Measurements from ENCODE around the gene BMP3.
A peak's percentile ranks its signal among the peaks of the same experiment; 100 is the strongest.

BMP3 gene

DNA sequence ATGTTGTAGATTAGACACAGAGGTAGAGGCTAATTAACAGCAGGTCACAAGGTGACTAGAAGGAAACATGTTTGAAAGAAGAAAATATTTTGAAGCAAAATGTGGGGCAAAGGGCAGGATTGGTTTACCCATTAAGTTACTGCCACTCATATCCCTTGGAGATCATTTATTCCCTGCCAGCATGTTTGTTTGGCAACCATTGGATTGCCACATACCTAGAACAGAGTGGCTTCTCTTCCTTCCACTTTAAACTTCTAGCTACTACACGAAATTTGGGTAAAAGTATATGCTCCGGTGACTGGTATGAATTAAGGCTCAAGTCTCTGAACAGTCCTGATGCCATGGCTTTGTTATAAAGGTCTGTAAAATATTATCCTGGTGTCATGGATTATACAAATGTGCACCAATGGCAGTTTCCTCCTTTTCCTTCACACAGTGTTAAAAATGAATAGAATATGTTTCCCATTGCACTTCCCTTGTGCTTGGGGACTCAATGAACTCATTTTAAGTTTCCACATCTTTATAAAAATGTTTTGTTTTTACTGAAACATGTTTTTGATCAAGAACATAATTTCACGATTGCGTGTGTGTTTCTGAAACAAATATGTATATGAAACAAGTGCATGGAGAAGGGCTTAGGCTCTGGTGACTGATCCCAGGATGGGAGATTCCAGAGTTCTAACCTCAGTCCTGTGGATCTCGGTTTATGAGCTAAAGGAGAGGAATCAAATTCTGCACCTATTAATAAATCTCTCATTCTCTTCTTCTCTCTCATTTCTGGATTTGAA lies 12.3 kb downstream of the BMP3 start:
- no peak for DNase-seq

DNA sequence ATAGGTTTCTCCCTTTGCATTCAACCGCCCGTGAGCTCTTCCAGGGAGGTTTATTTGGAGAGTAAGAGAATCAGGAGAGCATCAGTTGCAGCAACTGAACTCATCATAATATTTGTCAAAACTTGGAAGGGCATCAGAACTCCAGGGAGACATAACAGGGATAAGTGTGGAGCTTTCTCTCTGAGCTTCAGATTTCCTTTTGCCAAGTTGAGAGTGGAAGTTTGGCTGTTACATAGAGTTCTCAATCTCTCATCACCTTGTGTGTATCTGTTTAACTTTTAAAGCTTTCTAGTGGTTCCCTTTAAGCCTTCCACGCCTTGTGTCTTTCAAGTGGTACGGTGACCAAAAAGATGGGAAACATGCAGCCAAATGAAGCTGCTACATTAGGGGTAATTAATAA lies 18.8 kb downstream of the BMP3 start:
- peak; percentile 19 for DNase-seq

DNA sequence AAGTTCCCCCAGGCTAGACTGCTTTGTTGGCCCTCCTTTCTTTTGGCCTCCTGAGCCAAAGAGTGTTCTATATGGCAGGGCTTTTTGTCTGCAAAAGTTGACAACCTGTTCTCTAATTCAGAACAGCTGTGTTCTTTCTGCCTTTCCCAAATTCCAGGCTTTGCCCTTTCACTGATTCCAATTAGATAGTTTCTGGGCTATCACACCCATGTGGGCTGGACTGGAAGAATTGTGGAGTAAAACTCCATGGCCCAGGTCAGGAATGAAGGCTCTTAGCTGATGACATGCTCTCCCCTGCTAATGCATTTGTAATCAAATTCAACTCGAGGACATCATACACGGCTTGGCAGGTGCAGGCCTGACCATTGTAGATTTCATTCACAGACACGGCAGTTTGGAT lies 19.4 kb downstream of the BMP3 start:
- peak; percentile 24 for DNase-seq

DNA sequence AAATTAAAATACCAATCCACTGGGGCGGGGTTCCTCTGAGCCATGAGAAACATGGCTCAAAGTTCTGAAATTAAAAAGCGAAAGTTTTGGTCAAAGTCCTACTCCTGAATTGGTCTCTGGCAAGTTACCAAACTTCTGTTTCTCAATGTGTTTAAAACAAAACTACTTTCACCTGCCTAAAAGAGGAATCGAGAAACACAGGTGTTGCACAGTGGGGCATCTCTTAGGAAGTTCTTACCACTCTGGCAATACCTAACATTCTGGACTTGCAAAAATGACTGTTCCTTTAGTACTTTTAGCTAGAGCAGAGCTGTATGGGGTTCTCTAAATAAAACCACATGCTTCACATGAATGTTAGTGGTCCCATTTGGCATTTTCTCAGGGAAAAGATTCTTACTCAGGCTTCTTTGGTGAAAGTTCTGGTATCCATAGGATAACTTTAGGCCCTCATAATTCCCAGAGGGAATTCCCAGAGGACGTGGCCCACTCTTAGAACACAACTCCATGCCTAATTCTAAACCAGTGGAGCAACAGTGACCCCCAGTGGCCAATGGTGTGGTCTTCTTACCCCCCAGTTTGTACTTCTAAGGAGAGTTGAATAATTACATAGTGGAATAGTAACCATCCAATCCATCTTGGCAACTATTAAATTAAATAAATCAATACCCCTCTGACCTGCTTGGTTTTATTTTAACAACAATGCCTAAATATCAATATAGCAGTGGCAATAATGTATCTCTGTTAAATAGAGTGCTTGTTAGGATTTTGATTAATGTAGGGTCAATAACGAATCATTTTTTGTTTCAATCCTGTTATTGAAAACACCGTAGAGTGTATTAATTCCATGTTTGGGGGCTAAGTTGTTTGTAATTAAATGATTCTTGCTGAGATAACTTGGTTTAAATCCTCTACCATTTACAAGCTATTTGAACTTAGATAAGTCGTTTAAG lies 21.9 kb downstream of the BMP3 start:
- DNase-seq, result peak; percentile 90

DNA sequence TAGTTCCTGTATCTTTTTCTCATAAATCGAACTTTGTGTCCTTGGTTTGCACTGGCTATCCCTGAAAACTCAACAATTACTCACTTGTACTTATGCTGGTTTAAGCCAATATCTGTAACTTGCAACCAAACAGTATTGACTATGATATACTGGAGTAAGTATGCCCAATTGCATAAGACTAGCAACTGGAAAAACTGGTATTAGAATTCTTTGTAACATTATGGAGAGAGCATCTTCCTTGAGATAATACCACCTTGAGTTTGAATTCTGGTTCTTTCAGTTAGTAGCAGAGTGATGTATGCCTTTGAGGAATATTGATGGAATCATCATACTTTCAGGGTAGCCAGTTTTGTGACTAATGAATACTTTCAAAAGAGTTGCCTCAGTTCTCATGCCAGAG lies 28.1 kb downstream of the BMP3 start:
- no peak for DNase-seq

DNA sequence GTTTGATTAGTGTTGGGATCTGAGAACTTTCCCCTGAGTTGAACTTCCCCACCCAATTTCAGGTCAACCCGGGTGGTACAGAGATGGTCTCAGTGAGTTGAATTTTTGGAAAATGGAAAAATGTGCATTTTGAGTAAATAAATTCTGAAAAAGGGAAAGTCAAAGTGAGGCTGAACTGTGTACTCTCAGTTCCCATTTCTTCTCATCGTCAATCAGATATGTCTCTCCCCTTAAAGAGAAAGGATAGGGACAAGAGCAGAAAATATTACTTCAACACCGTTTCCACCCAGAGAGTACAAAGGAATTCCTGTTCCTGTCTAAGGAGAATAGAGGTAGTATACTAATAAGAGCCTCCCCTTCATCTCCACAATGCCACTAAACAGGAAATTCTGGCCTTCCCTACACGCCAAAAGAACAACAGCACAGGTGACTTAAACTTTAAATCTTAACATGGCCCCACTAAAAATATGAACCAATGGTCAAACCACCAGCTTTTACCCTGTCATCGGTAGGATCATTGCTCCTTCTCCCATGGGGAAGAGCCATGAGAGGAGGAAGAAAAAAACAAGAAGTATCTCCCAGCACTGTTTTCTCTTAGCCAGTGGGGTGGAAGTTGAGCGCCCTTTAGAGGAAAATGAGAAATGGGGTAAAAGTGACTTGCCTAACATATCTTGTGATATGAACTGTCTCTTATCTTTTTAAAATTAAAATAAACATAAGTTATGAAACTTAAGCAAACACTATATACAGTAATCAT lies 30.3 kb downstream of the BMP3 start:
- no peak for DNase-seq

DNA sequence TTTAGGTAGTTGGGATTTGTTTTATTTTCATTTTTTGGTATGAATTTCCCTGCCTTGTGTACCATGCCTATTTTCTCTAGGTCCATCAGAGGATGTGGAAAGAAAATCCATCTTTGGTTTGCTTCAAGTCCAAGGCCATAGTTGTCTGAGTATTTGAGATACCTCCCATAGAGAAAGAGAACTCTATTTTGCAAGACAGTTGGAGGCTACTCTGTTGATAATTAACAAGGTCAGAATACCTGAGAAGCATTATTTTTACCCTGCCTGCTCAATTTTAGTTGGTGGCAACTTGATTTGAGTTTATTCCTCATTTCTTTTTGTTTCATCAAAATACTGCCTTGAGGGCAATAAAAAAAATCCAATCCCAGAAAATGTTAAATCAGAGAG lies 30.8 kb downstream of the BMP3 start:
- DNase-seq, result no peak

DNA sequence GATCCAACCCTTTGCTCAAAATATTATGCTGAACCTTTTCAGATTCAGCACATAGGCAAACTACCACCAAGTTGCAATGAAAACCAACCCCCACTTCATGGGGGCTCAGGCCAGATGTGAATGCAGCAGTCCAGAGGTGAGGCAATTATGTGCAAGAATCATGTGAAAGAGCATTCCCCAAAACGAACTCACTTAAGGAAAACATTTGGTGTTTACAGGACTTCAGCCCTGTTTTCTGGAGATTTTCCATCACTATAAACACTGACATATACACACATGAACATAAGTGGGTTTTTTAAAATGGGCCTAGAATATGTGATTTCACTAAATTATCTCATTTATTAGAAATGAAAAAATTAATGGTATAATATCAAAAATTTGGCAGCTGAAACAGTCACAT lies 31.5 kb downstream of the BMP3 start:
- DNase-seq, result no peak

DNA sequence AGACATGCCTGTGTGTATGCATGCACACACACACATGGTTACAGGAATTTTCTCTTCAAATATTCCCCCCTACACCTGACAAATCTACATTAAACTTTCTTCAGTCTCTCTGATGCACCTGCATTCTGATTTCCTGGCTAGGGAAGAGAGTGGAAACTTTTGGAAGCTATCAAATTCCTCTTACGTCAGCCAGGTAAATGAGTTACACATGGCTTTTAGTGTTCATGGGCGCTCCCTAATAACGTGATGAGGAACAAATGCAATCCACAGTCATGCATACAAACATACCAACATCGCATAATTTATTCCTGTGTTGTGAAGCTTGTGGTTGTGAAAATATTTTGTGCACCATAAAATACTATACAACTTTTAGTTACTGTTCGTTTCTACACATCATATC lies 34.9 kb downstream of the BMP3 start:
- no peak for DNase-seq

DNA sequence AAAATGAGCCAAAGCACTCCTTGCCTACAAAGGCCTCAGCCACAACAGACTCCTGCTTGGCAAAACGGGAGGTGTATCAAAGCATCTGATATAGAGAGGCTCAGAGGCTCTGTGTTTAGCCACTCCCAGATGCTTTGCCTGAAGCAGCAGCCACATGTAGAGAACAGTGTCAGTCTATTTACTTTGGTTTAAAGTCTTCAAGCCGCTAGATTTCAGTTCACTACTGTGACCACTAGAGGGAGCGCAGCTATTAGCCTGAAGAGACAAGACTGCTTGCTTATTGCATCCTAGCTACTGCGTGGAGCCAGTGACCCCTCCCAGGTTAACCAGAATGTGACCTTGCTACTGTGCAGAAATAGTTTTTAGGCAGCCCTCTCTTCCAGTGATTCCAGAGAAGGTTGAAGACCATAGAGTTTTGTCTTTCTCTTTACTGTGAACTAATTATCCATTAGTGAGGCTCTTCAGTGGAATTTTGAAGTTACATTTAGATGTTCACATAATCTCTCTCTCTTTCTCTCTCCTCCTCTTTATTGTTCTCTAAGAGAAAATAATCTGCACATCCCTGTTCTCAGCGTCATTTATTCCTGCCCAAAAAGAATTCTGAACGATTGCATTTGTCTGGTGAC lies 39.3 kb downstream of the BMP3 start:
- DNase-seq, result peak; percentile 95

DNA sequence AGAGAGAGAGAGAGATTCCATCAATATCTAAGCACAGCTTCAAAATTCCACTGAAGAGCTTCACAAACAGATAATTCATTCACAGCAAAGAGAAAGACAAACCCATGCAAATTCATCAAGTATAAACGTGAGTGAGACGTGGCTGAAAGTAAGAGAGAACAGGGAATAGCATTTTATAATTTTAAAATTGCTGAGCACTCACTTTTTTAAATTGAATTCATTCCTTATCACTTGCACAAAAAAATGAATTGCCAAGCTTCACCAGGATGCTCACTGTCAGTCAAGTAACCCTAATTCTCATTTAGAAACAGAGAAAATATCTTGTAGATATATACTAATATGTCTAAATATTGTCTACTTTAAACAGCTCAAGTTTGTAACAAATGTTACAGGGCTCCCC lies 40.5 kb downstream of the BMP3 start:
- no peak for DNase-seq

DNA sequence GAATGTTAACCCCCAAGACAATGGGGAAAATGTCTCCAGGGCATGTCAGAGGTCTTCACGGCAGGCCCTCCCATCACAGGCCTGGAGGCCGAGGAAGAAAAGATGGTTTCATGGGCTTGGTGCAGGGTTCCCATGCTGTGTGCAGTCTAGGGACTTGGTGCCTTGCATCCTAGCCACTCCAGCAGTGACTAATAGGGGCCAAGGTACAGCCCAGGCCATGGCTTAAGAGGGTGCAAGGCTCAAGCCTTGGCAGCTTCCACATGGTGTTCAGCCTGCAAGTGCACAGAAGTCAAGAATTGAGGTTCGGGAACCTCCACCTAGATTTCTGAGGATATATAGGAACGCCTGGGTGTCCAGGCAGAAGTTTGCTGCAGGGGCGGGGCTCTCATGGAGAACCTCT lies 50.6 kb downstream of the BMP3 start:
- no peak for DNase-seq

DNA sequence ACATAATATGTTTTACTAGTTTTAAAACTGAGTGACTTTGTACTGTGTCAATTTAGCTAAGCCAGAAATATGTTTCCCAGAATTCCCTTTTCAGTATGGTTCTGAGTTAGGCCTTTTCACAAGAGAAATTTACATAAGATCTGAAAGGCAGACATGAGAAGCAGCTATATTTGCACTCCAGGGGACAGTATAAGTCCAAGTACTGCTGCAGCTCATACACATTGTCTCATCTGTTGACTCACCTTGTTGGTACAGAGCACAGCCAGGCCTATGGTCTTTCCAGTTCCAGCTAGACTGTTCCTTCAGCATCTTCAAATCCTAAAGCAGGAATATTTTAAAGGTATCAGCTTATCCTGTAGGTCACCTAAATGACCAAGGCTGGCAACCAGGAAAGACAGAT lies 53.5 kb downstream of the BMP3 start:
- no peak for DNase-seq

DNA sequence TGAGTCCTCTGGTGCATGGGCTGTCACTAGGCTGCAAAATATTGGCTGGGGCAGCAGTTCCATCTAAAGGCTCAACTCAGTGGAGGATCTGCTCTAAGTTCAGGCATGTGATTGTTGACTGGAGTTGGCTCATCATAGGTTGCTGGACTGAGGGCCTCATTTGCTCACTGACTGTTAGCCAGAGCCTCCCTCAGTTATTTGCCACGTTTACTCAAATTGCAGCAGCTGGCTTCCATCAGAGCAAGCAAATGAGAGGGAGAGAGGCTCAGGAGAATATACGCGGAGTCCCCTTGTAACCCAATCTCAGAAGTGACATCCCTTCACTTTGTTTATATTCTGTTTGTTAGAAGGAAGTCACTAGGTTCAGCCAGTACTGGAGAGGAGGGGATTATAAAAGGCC lies 54.1 kb downstream of the BMP3 start:
- no peak for DNase-seq

DNA sequence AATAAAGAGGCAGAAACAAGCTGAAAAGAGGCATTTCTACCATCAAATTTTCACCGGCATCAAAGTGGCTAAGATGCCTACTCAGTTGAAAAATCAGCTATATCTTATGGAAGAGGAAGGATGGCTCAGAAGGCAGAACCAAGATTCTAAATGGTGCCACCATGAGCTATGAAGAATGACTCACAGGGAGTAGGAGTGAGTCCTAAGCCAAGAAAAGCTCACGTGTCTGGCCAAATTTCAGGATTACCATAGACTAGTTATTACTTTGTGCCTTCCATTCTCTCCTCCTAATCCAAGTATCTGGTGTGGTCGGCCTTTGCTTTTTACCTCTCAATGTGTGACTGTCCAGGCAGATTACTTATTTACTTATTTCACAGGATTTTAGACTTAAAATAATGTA lies 54.8 kb downstream of the BMP3 start:
- no peak for DNase-seq

DNA sequence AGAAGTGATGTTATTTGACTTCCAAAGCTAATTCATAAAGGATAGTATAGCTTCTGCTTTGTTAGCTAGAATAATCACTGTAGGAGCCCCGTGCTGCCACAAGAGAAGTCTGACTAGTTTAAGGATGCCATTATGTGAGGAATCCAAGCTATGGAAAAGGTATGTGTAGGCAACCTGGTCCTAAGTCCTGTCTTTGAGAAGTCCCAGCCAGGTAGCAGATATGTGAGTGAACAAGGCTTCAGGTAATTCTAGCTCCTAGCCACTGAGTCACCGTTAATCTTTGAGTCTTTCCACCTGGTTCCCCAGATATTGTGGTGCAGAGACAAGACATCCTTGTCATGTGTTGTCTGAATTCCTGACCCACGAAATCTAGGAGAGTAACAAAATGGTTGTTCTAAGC lies 55.5 kb downstream of the BMP3 start:
- no peak for DNase-seq

DNA sequence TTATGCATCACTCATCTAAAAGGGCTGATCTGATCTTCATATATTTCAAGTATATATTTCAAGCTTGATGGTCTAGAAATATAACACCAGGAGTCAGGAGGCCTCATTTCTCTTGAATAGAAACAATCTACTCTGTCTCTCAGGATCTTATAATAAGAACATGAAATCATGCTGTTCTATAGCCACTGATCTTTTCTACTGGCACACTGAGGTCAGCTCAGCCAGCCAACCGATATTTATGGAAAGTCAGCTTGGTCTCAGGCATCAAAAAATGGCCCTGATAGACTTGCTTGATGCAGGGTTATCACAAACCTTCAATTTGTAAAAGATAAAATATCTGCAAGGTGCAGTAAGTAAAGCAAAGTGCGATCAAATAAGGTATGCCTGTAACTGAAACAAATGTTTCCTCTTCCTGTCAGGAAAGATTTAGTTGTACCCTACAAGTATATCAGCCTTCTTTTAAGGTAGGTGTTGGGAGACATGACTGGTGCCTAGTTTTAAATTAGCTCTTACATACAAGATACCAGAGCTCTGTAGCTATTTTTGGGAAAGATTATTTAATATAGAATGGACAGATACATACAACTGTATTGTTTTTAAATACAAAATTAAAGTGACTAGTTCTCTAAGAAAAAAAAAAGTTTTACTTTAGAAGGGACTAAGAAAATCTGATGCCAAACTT lies 63.4 kb downstream of the BMP3 start:
- DNase-seq, result no peak

DNA sequence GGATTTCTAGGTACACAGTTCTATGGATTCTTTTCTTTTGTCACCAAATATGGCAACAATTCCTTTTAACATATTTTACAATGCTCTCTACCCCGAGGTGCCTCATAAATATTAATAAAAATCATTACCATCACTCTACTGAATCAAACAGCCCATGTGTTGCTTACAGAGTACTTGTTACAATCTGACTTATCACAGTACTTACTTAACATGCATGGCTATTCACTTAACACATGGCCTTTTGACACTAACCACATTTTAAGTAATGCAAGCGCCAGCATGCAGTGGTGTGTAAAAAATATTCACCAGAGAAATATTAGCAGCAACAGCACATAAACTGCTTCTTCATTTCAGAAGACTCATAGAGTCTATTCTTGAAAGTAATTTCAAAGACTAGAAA lies 64.9 kb downstream of the BMP3 start:
- DNase-seq, result no peak

DNA sequence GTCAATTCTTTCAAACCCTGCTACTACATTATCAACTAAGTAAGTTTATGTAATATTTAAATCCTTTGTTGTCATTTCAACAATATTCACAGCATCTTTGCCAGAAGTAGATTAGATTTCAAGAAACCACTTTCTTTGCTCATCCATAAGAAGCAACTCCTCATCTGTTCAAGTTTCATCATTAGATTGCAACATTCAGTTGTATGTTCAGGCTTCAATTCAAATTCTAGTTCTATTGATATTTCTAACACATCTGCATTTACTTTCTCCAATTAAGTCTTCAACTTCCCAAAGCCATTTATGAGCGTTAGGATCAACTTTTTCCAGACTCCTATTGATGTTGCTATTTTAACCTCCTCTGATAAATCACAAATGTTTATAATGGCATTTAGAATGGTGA lies 66.1 kb downstream of the BMP3 start:
- DNase-seq, result no peak

DNA sequence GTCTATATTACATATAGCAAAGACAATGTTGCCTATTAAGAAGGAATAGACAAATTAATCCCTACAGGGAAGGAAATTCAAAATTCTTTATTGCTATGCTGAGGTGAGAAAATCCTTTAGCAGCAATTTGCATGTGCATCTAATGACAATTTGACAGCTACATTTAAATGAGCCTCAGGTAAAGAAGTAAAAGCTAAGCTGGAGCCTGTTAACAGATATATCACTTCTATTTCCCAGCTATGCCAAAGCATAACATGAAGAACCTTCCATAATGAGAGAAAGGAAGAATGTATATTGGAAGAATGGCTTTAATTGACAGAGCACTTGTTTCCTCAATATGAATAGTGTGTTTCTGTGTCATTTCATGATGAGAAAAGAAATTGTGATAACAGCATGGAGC lies 71.6 kb downstream of the BMP3 start:
- DNase-seq, result no peak

DNA sequence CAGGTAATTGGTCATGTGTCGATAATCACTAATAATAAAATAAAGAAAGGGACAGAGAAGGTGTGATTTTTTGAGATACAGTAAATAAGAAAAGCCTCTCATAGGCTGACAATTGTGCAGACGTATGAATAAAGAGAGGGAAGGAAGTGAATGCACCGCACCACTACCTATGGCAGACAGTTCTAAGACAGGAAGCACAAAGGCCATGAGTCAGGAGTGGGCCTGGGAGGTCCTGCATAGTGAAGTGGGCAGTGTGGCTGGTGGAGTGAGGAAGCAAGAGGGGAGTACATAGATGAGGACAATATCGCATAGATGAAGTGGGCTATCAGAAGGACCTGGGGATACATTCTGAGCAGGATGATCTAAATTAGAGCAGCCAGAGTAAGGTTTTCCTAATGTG lies 75.6 kb downstream of the BMP3 start:
- no peak for DNase-seq
